SKM-1 (cell line): ENCODE measurements around the gene P2RY2.
A peak's percentile ranks its signal among the peaks of the same experiment; 100 is the strongest.
"Not testable (repeated sequence)": the region's sequence is repeated elsewhere in the genome, so short reads cannot be mapped to it uniquely, and the experiment has no call there.

Experiments used
- DNase-seq: peaks from one replicate; lab custom pipeline; 2025; ENCODE audit not compliant: unreplicated experiment; lab: John Stamatoyannopoulos, UW

P2RY2 gene

DNA sequence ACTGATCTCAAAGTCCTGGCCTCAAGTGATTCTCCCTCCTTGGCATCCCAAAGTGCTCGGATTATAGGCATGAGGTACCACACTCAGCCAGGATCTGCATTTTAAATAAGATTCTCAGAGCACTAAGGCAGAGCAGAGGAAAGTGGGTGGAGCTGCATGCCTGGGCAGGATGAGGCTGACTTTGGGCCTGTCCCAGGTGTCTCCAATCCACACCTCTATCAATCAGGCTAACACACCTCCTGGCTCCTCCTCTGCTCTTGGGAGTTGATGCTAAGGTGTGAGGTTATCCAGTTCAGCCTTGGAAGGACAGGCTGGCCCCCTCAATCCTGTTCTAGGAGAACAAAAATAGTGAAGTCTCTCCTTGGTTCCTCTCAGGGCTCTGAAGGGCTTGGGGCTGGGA is 30.2 kb upstream of the P2RY2 start:
- no peak for DNase-seq

DNA sequence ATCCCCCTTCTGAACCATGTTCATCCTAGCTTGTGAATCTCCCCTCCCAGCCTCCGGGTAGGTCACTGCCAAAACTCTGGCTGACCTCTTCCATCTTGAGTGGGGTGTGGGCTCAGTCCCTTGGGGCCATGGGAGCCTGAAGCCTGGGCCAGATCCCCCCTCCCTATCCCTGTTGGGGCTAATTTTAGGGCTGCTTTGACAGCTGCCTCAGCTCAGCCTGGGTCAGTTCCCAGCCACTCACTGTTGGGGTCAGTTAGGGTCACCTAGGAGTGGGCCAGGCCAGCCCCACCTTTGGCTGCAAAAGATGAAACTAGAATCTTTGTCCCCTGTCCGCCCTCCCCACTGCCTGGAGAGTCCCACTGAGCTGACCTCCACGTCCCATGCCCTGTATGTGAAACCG is 29.8 kb upstream of the P2RY2 start:
- no peak for DNase-seq

DNA sequence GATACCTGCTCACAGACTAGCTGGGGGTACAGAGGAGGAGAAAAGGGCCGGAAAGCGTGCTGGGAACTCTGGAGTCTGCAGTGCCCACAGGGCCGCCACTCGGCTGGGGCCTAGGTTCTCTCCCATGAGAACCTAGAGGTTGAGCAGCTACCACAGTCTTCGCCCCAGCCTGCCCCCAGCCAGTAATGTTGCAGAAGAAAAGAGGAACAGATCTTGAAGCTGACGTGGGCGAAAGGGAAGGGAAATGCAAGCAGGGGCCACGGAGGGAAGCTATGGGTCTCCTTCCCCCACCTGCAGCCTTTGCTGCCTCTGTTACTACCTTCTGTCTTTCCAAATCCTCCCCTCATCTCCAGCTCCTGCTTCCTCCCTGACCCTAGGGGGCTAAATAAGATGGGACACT is 28.8 kb upstream of the P2RY2 start:
- DNase-seq: peak; percentile 95

DNA sequence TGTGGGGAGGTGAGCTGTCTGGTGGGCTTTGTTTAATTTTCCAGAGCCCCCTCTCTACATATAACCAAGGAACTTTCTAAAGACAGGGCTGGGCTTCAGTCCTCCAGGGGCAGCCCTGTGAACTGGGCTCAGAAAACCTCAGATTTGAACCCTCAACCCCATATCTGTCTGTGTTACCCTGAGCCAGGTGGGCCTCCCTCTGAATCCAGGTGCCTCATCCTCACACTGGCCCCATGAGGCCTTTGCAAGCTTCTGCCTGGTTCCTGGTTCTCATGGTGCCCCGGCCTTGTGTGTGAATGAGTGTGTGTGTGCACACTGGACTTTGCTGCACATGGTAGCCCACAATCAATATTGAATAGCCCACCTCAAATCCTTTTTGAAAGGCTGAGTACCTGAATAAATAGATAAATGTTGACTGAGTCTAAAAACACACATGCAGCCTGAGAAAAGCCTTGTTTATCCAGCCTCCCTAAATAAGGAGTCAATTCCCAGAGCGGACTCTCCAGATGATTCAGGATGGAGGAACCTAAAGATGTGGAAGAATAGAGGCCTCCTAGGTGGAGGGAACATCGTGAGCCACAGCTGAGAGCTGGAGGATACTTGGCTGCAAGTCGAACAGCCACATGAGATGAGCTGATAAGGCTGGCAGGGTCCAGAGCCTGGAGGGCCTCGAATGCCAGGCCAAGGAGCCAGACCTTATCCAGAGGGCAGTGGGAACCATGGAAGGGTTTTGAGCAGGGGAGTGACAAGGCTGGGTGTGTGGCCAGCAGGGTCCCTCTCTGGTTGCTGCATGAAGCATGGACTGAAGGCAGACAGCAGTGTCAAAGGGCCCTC is 28.1 kb upstream of the P2RY2 start:
- no peak for DNase-seq

DNA sequence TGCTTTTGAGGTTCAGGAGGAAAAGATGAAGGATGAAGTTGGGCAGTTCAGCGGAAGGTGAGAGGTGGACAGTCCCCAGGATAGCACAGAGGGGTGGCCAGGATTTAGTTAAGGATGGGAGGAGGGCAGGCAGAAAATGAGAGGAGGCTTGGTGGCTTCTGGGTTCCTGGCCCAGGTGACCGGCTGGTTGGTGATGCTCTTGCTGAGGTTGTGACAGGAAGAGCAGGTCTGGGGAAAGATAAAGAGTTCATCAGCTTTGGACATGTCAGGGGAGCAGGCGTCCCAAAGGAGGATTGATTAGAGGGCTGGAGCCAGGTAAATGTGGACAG is 27.6 kb upstream of the P2RY2 start:
- no peak for DNase-seq

DNA sequence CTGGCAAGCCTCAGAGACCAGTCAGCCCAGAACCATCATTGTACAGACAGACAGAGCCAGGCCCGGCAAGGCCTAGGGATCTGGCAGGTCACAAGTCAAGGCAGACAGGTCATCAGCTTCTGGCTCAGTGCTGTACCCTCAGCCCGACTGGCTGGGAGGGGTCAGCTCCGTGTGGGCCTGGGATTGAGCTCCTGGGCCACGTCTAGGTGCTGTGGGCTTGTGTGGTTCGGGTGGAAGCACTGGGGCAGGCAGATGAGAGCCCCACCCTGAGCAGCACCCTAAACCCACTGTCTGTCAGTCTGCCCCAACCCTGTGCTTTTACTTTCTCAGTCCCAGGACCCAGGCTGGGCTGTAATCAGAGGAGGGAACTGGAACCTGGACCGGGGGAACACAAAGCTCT is 26.9 kb upstream of the P2RY2 start:
- DNase-seq: no peak

DNA sequence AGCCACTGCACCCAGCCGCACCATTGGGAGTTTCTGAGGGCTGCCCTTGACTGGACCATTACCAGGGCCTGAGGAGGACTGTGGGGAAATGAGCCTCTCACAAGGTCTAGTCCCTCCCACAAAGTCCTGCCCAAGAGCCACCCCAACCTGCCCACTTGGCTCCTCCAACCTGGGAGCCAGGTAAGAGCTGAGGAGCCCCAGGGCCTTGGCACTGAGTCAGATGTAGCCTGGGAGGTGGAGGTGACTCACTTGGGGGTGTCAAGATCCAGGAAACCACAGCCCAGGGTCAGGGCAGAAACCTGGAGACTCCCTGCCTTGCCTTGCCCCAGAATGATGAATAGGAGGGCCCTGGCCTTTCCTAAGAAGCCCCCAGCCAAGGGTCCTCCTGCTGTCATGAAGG is 25.8 kb upstream of the P2RY2 start:
- no peak for DNase-seq

DNA sequence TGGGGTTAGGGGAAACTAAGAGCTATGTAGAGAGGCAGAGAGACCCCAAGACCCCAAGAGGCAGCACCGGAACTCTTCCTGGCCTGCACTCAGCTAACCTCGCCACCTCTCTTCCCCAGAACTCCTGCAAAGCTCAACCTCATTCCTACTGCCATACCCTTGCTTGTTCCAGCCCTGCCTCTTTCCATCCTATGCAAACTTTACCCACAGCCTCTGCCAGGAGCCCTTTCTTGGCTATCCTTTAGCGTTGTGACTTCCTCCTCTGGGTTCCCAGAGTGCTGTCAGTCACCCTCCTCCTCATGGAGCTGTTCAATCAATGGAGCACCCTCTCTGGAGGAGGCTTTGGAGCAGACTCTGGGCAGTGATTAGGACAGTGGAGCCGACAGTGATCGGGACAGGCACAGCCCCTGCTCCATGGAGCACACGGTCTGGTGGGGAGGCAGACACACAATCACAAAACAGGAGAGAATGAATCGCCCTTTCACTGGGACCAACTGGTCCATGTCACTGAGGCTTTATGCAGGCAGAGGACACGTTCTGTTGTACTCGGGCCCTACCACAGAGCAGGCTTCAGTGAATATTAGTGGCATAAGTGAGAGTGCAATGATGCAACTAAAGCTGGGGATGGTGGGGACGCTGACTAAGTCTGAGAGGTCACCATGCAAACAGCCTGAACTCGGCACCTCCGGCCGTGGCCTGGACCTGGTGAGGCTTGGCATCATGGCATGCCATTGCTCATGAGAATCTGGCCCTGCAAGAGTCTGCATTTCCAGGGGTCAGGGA is 24.6 kb upstream of the P2RY2 start:
- DNase-seq: no peak

DNA sequence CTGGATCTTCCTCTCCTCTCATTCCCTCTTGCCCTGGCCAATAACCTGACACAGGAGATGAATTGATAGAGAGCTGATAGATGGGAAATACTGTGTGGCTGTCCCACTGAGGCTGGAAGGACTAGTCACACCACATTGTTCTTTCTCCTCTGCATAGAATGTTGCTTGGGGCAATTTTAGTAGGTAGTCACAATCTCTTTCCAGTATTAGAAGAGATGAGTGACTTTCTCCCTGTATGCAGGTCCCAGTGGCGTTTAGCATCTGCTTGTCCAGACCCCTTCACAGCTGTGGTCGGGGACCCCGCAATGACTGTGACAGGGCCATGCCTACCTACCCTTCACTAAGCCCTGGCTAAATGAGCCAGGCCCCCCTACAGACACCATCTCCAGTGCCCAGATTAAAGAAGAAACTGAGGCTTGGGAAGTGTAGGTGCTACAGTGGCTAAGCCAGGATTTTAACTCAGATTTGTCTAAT is 24.0 kb upstream of the P2RY2 start:
- DNase-seq: no peak

DNA sequence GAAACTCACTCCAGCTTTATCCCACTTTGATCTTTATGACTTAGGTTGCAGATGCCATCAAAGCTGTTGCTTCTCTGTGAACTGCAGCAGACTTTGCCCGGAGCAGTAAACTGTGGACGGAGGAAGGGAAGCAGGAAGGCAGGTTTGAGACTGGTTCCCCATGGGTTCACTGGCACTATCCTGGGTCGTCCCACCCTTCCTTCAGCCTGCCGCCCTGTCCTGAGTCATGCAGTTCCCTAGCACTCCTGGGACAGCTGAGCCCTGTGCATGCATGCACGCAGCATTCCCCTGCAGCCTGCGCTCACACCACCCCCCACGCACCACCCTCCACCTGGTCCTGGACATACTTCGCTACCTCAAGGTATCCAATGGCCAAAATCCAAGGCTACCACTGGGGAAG is 23.5 kb upstream of the P2RY2 start:
- no peak for DNase-seq

DNA sequence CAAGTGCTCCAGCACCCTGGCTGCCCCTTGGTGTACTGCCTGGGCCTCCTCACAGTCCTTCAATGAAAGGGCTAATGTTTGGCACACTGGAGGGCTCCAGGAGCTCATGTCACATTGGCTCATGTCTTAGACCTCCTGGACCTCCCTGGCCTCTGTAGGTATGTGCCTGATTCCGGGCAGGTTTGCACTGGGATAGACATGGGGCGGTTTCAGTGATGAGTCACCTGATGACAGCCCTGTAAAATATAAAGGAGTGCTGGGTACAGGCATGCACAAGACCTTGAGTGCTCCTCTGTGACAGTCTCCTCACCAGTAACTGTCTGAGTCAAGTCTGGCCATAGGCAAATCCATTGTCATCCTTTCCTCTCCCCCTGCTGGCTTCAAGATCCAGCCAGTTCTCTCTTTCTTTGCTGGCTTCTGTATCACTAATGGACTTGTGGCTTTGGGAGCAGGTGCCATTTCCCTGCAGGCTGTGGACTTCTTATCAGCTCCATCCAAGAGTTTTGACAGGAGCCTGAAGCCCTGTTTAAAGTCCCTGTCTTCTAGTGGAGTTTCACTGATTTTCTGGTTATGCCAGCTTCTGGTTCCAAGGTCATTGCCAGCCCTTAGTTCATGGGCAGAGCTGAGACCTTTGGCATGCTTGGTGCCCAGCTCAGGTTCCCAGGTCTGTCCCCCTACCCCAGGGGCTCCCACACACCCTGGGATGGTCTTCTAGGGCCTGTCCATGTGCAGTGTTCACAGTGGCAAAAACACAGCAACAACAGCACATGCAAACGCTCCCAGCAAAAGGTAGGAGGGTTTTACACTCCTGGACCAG is 22.7 kb upstream of the P2RY2 start:
- DNase-seq: no peak

DNA sequence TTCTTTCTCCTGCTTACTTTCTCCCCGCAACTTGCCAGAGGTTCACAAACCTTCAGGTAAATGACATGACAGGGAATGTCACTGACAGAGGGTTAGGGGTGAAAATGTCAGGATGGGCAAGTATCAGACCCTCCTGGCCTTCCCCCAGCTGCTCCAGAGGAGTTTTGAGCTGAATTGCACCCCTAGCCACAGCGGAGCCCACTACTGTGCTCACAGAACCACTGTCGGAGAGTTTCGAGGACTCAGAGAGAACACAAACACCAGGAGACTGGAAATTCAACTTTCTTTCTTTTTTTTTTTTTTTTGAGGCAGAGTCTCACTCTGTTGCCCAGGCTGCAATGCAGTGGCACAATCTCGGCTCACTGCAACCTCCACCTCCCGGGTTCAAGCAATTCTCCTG is 21.5 kb upstream of the P2RY2 start:
- no peak for DNase-seq

DNA sequence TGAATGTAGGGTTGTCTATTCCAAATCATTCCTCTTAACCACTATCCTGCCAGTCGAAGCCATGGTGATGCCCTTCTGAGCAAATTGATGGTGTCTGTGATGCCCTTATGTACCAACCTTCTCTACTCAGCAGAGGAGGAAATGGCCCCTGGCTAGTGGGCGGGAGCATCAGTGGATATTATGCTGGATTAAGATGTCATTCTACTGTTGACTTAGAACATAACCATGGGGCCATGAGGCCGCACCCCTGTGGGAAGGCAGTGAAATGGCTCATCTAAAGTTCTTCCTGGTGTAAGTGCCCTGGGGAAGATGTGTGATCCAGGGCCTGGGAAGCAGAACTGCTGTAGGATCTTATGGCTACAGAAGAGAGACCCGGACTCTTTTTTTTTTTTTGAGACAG is 20.7 kb upstream of the P2RY2 start:
- no peak for DNase-seq

DNA sequence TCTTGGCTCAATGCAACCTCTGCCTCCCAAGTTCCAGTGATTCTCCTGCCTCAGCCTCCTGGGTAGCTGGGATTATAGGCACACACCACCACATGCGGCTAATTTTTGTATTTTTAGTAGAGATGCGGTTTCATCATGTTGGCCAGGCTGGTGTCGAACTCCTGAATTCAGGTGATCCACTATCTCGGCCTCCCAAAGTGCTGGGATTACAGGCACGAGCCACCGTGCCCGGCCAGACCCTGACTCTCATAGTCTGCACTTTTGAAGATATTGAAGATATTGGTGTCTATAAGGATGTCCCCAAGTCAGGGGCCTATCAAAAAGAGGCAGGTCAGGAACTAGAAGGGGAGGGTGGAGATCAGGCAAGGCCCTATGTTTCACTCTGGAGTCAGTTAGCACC is 20.3 kb upstream of the P2RY2 start:
- not testable (repeated sequence) for DNase-seq

DNA sequence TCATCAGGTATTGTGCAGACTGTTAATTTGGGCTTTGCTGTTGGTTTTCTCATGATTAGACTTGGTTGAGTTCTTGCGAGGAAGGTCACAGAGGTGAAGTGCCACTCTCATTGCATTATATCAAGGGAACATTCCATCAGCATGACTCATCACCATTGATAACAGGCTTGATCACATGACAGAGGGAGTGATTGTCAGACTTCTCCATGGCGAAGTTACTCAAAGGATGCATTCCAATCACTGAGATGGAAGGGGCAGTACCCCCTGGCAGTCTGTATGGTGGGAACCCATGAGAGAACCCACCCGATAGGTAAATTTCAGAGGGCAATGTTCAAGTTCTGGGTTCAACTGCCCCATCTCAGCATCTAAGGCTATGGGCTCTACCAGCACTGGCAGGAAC is 19.4 kb upstream of the P2RY2 start:
- no peak for DNase-seq

DNA sequence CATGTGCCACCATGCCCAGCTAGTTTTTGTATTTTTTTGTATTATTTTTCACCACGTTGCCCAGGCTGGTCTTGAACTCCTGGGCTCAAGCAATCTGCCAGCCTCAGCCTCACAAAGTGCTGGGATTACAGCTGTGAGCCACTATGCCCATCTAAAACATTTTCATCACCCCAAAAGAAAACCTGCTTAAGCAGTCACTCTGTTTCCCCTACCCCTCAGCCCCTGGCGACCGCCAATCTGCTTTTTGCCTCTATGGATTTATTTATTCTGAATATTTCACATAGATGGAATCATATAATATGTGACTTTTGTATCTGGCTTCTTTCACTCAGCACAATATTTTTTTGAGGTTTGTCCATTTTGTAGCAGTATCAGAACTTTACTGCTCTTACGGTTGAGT is 18.6 kb upstream of the P2RY2 start:
- no peak for DNase-seq

DNA sequence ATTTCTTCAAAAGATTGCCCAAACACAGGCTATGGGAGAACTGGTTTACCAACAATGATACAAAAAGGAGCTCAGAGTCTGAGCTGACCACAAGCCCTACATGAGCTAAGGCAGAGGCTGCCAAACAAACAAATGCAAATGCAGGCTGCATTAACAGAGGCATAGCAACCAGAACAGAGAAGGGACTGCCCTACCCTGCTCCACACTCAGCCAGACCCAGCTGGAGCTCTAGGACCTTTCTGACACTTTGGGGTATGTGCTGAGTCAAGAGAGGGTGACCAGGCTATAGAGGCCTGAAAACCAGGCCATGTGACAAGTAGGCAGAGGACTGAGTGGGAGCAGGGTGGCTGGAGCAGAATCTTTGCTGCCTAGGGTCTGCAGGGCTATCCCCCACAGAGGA is 17.8 kb upstream of the P2RY2 start:
- DNase-seq: no peak

DNA sequence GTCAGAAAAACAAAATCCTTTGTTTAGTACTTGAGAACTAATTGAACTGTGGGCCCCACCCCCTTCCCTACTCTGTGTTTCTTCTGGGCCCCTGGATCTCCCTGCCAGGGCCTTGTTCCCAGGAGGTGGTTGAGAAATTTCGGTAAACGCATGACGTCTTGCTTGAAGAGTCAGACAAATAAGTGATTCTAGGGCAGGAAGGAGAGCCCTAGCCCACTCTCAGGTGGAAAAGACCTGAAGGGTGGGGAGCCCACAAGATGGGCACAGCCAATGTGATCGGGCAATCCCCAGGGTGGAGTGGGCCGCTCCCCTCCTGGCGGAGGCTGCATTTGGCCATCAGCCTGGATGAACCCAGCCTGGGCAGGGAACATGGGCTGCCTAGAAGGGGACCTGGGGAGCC is 16.8 kb upstream of the P2RY2 start:
- DNase-seq: peak; percentile 11

DNA sequence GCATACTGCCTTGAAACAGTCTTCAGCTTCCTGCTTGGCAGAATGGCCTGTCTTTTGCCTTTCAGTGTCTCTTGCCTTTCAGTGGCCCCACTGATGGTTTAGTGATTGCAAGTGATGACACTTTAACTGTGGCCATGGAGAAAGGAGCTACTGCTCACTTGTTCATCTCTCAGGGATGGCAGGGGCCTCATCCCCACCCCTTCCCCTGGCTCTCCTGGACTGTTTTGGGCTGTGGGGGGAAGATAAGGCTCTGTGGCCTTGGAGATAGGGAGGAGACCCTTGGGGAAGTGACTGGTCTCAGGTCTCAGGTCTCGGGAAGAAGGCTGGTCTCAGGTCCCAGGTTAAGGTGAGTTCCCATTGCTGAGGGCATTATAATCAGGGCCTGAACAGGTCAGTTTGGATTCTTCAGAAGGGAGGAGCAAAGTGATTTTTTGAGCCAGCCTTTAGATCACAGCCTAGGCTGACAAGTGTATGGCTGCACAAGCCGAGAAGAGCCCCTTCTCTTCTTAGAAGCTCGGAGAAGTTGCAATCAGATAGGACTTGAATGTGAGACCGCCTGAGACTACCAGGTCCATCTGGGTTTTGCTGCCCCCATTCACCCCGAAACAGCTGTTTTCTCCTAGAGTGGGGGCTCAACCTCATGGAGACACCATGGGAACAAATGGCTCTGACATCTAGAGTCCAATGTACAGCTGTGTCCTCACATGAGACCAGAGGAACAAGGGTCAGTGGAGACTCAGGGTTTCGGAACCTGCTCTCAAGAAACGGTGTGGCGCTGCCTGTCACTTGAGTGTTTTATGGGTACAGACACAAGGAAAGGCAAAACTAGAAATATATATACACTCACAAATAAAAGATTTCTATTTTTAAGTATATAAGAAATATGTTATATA is 15.9 kb upstream of the P2RY2 start:
- no peak for DNase-seq

DNA sequence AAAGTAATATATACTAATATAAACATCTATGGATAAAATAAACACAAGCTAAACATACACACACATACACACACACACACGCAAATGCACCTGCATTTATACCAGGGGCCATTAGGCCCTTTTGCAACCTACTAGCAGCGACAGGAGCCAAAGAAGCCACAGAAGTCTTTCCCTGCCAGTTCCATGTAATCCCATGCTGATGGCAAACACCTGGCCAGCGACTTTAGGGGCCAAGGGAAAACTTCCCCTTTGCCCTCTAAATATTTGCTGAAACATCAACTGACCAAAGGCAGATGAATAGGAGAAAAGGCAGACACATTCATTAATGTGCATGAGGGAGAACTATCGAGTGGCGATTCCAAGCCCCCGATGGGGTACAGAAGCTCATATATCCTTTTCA is 14.8 kb upstream of the P2RY2 start:
- no peak for DNase-seq

DNA sequence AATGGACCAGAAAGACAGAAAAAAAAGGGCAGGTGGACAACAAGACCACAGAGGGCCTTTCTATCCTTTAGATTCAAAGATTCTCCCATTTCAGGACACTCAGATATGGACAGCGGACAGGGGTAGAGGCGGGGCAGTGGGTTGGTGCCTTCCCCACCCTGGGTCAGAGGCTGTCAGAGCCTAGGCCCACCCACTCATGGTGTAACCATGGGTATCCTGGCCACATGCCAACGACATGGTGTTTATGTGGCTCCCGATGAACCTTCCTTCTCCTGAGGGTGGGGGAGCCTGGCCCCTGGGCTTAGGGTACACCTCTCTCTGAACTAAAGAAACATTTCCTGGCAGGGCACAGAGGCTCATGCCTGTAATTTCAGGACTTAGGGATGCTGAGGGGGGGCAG is 14.3 kb upstream of the P2RY2 start:
- DNase-seq: no peak
